ENCODE results near the gene LBHD1.

DNA sequence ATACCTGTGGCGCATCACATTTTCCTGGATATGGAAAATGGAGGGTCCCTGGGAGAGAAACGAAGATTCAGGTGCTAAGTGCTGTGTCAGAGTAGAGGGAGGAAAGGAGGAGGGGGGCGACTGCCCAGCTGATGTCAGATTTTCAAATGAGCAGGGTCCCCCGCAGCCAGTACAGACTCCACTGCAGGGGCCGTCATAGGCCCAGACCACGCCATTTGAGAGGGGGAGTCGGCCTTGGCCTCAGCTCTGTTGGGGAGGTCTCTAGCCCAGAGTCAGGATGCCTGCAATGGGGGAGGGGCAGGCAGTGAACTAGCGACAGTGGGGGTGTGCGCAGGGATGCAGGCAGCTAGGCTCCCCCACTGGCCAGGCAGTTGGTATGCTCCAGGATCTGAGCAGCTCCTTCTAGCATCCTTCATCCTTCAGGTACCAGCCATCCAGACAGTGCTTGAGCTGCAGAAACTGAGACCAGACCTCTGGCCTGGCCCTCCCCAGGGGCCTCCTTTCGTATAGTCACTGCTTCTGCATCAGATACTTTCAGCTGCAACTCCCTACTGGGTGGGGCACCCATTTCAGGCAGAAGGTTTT, 35.3 kb upstream of the LBHD1 start, which contains the start of the genes BSCL2 and GNG3:
- TF ChIP-seq, protein P1, sequence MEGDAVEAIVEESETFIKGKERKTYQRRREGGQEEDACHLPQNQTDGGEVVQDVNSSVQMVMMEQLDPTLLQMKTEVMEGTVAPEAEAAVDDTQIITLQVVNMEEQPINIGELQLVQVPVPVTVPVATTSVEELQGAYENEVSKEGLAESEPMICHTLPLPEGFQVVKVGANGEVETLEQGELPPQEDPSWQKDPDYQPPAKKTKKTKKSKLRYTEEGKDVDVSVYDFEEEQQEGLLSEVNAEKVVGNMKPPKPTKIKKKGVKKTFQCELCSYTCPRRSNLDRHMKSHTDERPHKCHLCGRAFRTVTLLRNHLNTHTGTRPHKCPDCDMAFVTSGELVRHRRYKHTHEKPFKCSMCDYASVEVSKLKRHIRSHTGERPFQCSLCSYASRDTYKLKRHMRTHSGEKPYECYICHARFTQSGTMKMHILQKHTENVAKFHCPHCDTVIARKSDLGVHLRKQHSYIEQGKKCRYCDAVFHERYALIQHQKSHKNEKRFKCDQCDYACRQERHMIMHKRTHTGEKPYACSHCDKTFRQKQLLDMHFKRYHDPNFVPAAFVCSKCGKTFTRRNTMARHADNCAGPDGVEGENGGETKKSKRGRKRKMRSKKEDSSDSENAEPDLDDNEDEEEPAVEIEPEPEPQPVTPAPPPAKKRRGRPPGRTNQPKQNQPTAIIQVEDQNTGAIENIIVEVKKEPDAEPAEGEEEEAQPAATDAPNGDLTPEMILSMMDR (IDR thresholded peaks at IDR 0.05), result no peak
- no peak for TF ChIP-seq POLR2A (IDR thresholded peaks at IDR 0.05)
